Activated CD4-positive, alpha-beta T cell treated with anti-CD3 and anti-CD28 coated beads, Interleukin-10, Interleukin-2, amounts not matched to agents 100 ng/mL and 50 ng/mL, durations not matched to agents 16 hours and 8 hours (primary cell): ENCODE measurements around the gene GRIK2.
"Not testable (repeated sequence)": the region's sequence is repeated elsewhere in the genome, so short reads cannot be mapped to it uniquely, and the experiment has no call there.

Experiments
- DNase-seq: peaks from one replicate; pipeline ENCODE4 v3.0.0-alpha.2; 2020

GRIK2 gene

DNA sequence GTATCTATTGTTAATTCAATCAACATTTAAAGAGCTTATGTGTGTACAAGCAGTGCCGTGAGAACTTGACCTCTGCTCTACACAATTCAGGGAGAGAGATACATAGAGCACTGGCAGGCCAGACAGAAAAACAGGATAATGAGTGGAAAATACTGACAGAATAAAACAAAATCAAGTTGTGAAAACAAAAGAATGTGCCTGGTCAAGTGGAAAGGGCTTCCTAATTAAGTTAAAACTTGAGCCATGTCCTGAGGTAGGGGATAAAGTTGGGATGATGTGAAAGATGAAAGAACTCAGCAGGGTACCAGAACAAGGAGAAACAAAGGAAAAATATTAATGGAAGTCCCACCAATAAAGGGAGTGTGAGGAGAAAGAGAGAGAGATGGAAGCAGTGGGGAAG lies 672.8 kb downstream of the GRIK2 start:
- no peak for DNase-seq

DNA sequence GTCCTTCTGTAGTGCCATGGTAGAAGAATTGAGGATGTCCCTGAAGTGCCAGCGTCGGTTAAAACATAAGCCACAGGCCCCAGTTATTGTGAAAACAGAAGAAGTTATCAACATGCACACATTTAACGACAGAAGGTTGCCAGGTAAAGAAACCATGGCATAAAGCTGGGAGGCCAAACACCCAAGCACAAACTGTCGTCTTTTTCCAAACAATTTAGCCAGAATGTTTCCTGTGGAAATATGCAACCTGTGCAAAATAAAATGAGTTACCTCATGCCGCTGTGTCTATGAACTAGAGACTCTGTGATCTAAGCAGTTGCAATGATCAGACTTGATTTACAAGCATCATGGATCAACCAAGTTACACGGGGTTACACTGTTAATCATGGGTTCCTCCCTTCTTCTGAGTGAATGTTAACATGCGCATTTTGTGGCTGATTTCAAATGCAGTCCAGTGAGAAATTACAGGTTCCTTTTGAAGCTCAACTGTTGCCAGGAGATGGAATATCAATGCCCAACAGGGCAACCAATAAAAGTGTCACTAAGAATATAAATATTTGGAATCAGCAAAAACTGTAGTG lies 674.9 kb downstream of the GRIK2 start:
- DNase-seq = no peak

DNA sequence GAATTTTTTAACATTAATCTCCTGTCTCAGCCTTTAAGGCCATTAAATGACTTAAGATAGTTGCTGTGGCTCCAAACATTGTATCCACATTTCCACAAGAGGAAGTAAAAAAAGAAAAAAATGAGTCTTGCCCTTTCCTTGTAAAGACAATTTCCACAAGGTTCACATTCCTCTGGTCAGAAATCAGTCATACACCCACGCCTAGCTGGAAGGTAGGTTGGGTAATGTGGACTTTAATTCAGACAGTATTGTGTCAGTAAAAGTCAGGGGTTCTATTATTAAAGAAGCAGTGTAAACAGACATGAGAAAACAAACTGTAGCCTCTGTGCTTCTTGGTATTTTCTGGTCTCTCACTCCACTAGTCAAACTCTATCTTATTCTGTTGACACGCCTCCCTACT lies 682.0 kb downstream of the GRIK2 start:
- no peak for DNase-seq

DNA sequence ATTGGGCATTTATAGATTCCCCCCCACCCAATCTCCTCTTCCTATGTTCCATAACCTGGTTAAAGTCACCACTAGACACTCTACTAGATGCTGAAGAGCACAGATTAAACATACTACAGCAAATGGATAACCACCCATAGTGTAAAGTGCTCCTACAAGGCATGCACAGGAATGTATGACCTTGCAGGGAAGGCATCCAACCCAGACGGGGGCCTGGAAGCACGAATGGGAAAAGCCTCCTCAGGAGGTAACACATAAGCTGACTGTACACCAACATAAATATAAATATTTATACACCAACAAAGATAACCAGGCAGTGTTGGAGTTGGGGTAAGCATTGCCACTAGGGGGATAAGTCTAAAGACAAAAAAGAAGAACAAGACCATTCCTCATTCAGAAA lies 691.7 kb downstream of the GRIK2 start:
- no peak for DNase-seq

DNA sequence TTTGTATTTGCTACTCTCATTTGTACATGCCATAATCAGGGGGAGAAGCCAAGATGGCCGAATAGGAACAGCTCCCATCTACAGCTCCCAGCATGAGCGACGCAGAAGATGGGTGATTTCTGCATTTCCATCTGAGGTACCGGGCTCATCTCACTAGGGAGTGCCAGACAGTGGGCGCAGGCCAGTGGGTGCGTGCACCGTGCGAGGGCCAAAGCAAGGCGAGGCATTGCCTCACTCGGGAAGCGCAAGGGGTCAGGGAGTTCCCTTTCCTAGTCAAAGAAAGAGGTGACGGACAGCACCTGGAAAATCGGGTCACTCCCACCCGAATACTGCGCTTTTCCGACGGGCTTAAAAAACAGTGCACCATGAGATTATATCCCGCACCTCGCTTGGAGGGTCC lies 694.7 kb downstream of the GRIK2 start:
- DNase-seq = not testable (repeated sequence)

DNA sequence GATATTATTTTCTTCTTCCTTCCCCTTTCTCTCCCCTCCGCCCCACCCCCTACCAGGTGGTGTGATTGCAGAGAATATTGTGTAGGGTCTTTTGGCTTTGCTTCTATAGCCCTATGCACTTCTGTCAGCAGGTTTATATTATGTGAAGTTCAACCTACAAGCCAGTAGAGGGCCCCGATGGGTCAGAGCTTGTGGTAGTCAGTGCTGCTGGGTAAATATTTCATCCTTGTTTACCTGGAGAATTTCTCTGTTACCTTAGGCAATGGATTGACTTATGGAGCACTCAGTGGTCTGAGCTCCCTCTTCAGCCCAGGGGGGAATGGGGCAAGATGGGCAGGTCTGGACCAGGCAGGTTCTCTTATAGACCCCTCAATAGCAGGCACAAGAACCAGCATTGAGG lies 720.9 kb downstream of the GRIK2 start:
- no peak for DNase-seq

DNA sequence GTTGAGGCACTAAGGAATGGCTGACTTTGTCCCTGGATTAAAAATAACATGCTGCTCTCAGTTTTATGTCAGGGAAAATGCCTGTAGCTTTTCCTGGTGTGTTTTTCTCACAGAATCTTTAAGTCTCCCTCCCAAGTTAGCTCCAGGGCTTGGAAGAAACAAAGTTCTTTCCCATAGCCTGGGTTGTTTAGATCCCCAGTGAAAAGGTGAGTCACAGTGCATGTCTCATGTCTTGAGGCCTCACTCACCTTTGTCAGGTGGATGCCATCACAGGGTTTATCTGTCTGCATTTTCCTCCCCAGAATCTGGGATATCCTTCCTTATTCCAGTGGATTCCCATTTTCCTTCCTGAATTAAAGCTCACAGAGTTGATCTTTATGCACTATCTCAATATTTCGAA lies 722.4 kb downstream of the GRIK2 start:
- no peak for DNase-seq

DNA sequence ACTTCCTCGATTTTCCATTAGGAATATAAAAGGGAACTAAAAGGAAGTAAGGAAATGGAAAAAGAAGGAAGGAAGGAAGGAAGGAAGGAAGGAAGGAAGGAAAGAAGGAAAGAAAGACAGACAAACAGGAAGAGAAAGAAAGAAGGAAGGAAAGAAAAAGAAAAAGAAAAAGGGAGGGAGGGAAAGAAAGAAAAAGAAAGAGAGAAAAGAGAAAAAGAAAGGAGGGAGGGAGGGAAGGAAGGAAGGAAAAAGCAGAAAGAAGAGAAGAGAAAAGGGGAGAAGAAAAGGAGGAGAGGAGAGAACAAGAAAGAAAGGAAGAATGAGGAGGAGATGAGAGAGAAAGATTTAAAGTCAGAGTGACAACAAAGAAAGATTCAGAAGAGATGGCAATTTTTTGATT lies 724.5 kb downstream of the GRIK2 start:
- no peak for DNase-seq
